Gastroesophageal sphincter (tissue), 4 donors: ENCODE results near the gene TRIP12. TPM values are rescaled to one million over a fixed set of nuclear protein-coding genes. Genes with fewer than 3 reads are reported as not detected.

Experiments used
- ATAC-seq: fragments of 150-250 bp; one replicate; pipeline ENCODE4 v1.9.1; 2016; ENCODE audit warnings: mild to moderate bottlenecking, moderate library complexity
- H3K27ac ChIP-seq, 4 donors: fragments of 200-600 bp; sonication (generic) in 3 of 4; 1 replicate in 3 of 4; 2 replicates in 1 of 4; pipeline ENCODE4 v1.5.1; 2016 to 2019
- H3K27me3 ChIP-seq: fragments of 200-600 bp; sonication (generic); one replicate; pipeline ENCODE4 v1.5.1; 2019
- H3K36me3 ChIP-seq, 2 donors: fragments of 200-600 bp; sonication (generic); one replicate each; pipeline ENCODE4 v1.5.1; 2019; ENCODE audit warnings: control low read depth in 1 of 2
- H3K4me1 ChIP-seq, 3 donors: fragments of 200-600 bp; sonication (generic); 1 replicate in 2 of 3; 2 replicates in 1 of 3; pipeline ENCODE4 v1.5.1; 2016 to 2019; ENCODE audit warnings: control low read depth in 2 of 3
- H3K4me3 ChIP-seq, 2 donors: fragments of 200-600 bp; sonication (generic); one replicate each; pipeline ENCODE4 v1.5.1; 2019; ENCODE audit warnings: mild to moderate bottlenecking in 1 of 2, moderate library complexity in 1 of 2
- H3K9me3 ChIP-seq, 3 donors: fragments of 200-600 bp; sonication (generic); one replicate each; pipeline ENCODE4 v1.5.1; 2017 to 2019; ENCODE audit warnings: control low read depth in 2 of 3
- EP300 ChIP-seq: sonication (generic); formaldehyde crosslinking; IDR thresholded peaks from one replicate; pipeline ENCODE4 v1.6.1; 2017; ENCODE audit warnings: antibody characterized with exemption, mild to moderate bottlenecking
- POLR2A ChIP-seq, 2 donors: fragments of 450-650 bp; IDR thresholded peaks; one replicate each; pipeline ENCODE4 v1.6.1; 2017; ENCODE audit warnings: antibody characterized with exemption in 2 of 2, mild to moderate bottlenecking in 2 of 2, moderate library complexity in 1 of 2
- POLR2AphosphoS5 ChIP-seq: sonication (generic); formaldehyde crosslinking; IDR thresholded peaks from one replicate; pipeline ENCODE4 v1.6.1; 2017; ENCODE audit warnings: antibody characterized with exemption
- WGBS, 2 donors: methylation state at CpG; one replicate each; pipeline ENCODE4 v1.1.5; 2018; ENCODE audit warnings: low coverage in 1 of 2; 5-methylcytosine and 5-hydroxymethylcytosine counted together
- total RNA-seq, 4 donors: library from RNA; depleted of rRNA; stranded (reverse); fragments of >200 nt; gene quantifications; one replicate each; pipeline ENCODE4 v1.1.0, GENCODE V29; 2016
- TF ChIP-seq, protein P1 (sequence below), 4 experiments: fragments of 200-600 bp in 2 of 4; fragments of 450-650 bp in 2 of 4; sonication (generic) in 1 of 4; IDR thresholded peaks; one replicate each; pipeline ENCODE4 v1.5.1; 2017 to 2019; ENCODE audit warnings: antibody characterized with exemption in 4 of 4, mild to moderate bottlenecking in 2 of 4, moderate library complexity in 2 of 4

The TRIP12 gene
- total RNA-seq, 4 donors from 2014 or later = 138 to 203 (median 185) TPM

DNA sequence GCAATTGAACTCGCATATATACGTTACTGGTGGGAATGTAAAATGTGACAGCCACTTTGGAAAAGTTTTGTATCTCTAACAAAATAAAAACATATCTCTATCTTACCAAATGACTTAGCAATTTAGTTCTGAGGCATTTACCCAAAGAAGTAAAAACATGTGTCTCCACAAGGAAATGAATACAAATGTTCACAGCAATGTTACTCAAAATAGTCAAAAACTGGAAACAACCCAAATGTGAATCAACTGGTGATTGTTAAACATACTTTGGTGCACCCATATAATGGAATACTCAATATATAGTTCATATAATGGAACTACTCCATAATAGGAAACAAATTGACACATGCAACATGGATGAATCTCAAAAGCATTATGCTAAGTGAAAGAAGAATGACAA is 137.0 kb downstream of the TRIP12 start:
- no peak overlapping the region for H3K27ac ChIP-seq

DNA sequence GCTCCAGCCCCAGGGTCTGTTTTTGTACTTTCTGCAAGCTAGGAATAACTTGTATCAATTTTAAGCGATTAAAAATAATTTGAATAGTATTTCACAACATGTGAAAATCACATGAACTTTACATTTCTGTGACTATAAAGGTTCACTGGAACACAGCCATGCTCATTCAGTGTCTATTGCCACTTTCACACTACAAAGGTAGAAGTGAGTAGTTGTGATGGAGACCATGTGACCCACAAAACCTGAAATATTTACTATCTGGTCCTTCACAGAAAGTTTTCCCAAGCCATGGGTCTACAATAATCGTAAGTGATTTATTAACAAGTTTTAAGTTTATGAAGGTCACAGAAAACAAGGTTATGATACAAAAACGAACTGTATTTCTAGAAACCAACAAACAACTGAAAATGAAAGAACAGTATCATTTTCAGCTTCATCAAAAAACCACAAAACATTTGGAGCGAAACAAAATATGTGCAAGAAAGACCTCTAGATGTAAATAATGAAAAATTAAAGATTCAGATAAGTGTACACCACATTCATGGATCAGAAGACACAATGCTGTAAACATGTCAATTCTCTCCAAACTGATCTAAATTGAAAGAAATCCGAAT is 138.6 kb downstream of the TRIP12 start:
- 78 to 85% methylated on average over 4 to 5 of the region's 5 CpGs for WGBS, 2 donors
- Histone ChIP-seq H3K9me3 (no peaks in the 10 kb centered on the region), H3K27ac (no peak overlapping the region), H3K4me3 (no peak overlapping the region), H3K27me3 (no peaks in the 10 kb centered on the region), H3K4me1 (peaks cover 0 to 11% (median 10%) of the 10 kb centered on the region in 3 donors), H3K36me3 (peaks cover 4 to 72% of the 10 kb centered on the region in 2 donors)
- no peak for ATAC-seq
- no peak for TF ChIP-seq EP300
- TF ChIP-seq, protein P1, sequence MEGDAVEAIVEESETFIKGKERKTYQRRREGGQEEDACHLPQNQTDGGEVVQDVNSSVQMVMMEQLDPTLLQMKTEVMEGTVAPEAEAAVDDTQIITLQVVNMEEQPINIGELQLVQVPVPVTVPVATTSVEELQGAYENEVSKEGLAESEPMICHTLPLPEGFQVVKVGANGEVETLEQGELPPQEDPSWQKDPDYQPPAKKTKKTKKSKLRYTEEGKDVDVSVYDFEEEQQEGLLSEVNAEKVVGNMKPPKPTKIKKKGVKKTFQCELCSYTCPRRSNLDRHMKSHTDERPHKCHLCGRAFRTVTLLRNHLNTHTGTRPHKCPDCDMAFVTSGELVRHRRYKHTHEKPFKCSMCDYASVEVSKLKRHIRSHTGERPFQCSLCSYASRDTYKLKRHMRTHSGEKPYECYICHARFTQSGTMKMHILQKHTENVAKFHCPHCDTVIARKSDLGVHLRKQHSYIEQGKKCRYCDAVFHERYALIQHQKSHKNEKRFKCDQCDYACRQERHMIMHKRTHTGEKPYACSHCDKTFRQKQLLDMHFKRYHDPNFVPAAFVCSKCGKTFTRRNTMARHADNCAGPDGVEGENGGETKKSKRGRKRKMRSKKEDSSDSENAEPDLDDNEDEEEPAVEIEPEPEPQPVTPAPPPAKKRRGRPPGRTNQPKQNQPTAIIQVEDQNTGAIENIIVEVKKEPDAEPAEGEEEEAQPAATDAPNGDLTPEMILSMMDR (IDR thresholded peaks at IDR 0.05) = no peak
- no peak for TF ChIP-seq POLR2AphosphoS5
- no peak for TF ChIP-seq POLR2A (IDR thresholded peaks at IDR 0.05)

More for the DNA sequence above, 137.0 kb downstream of the TRIP12 start:
- peaks cover 0 to 11% (median 10%) of the 10 kb centered on the region in 3 donors for H3K4me1 ChIP-seq
- H3K27me3 ChIP-seq = no peaks in the 10 kb centered on the region
- H3K36me3 ChIP-seq = peaks cover 3 to 72% of the 10 kb centered on the region in 2 donors
- WGBS, 2 donors = 79 to 80% methylated on average over 2 of the region's 2 CpGs
- no peak overlapping the region for H3K4me3 ChIP-seq
- no peaks in the 10 kb centered on the region for H3K9me3 ChIP-seq
- no peak for ATAC-seq
- no peak for TF ChIP-seq POLR2A (IDR thresholded peaks at IDR 0.05)
- TF ChIP-seq POLR2AphosphoS5 = no peak
- no peak for TF ChIP-seq EP300
- TF ChIP-seq, protein P1 (IDR thresholded peaks at IDR 0.05) = no peak

DNA sequence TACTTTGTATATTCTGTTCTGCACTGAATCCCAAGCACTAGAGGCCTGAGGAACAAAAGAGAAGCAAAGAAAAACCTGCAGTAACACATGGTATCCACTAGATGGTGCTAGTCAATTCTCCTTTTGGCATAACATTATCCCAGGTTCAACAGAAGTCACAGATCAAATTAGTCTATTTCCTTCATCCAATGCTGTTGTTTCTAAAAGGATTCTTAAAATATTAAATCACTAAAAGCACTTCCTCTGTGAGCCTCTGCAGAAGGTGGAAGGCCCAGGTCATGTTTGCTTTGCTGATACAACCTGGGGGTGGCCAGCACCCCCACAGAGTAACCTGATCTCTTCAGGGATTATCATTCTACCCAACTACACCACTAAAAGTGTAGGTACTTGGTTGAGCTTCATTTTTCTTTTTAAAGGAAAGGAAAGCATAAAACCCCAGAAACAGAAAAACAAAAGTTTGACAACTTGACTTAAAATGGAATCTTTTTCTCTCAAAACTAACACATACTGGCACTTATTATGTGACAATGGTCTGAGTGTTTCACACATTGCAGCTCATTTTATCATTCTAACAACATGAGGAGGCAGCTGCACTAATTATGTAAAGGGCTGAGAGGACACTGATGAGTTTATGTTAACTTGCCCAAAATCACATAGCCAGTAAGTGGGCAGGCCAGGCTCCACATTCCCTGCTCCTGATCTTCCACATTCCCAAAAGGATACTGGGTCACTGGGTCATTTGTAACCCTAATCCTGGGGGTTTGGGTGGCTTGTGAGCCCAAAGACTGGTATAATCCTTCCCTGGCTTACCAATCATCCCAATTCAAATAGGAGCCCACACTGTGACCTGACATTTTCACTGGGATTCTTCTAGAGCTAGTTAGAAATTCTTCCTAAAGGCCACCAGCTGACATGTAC is 140.7 kb downstream of the TRIP12 start:
- Histone ChIP-seq H3K36me3 (peaks cover 9 to 73% of the 10 kb centered on the region in 2 donors), H3K9me3 (no peaks in the 10 kb centered on the region), H3K27me3 (no peaks in the 10 kb centered on the region), H3K27ac (no peak overlapping the region), H3K4me3 (no peak overlapping the region), H3K4me1 (peaks cover 0 to 11% (median 10%) of the 10 kb centered on the region in 3 donors)
- TF ChIP-seq, protein P1 (IDR thresholded peaks at IDR 0.05) = peak; percentile 71 to 93 (median 78)
- TF ChIP-seq EP300 = no peak
- no peak for TF ChIP-seq POLR2A (IDR thresholded peaks at IDR 0.05)
- TF ChIP-seq POLR2AphosphoS5 = no peak
- ATAC-seq = peak; percentile 50

DNA sequence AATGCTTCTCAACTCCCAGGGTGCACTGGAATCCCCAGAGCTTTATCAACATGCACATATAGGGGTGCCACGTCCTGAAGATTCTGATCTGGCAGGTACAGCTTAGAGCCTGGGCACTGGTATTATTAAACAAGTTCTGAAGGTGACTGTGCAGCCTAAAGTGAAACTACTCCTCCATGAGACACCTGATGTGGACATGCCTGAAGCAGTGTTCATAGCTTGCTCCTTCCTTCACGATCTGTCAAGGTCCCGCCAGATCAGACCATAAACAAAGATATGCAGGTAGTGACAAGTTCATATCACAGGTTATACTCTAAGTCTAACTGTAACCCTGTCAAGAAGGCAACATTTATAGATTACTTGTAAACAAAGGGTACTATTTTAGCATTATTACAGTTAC is 142.2 kb downstream of the TRIP12 start:
- Histone ChIP-seq H3K36me3 (peaks cover 9 to 73% of the 10 kb centered on the region in 2 donors), H3K9me3 (no peaks in the 10 kb centered on the region), H3K4me1 (peaks cover 0 to 11% (median 10%) of the 10 kb centered on the region in 3 donors), H3K27me3 (no peaks in the 10 kb centered on the region), H3K4me3 (no peak overlapping the region), H3K27ac (no peak overlapping the region)
- TF ChIP-seq POLR2AphosphoS5 (no peak), POLR2A (IDR thresholded peaks at IDR 0.05) (no peak), EP300 (no peak)
- TF ChIP-seq, protein P1 (IDR thresholded peaks at IDR 0.05) = no peak
- WGBS, 2 donors = 86 to 90% methylated on average over 2 to 3 of the region's 3 CpGs
- no peak for ATAC-seq
